Neutrophil (primary cell): Measurements from ENCODE around the gene ANKRD52.

Experiments
- H3K27ac ChIP-seq: fragments of 200-600 bp; sonication (generic); 2 replicates; pipeline ENCODE4 v1.5.1; 2016; ENCODE audit warnings: mild to moderate bottlenecking, moderate library complexity
- H3K27me3 ChIP-seq: fragments of 200-600 bp; sonication (generic); 2 replicates; pipeline ENCODE4 v1.6.0; 2016; ENCODE audit warnings: mild to moderate bottlenecking
- H3K36me3 ChIP-seq: fragments of 200-600 bp; sonication (generic); 2 replicates; pipeline ENCODE4 v1.5.1; 2017
- H3K4me1 ChIP-seq, 2 experiments: fragments of 200-600 bp in 1 of 2; sonication (generic) in 1 of 2; 1 replicate in 1 of 2; 2 replicates in 1 of 2; pipeline versions ENCODE4 v1.5.1 to v1.6.1; 2013 to 2016; ENCODE audit warnings: low read depth in 1 of 2, low read length in 1 of 2, mild to moderate bottlenecking in 1 of 2, moderate library complexity in 1 of 2; ENCODE audit not compliant: control insufficient read depth in 1 of 2, insufficient read depth in 1 of 2
- H3K4me3 ChIP-seq, 2 experiments: fragments of 200-600 bp in 1 of 2; sonication (generic) in 1 of 2; 1 replicate in 1 of 2; 2 replicates in 1 of 2; pipeline ENCODE4 v1.5.1; 2013 to 2016; ENCODE audit warnings: low read depth in 1 of 2, low read length in 1 of 2, mild to moderate bottlenecking in 1 of 2, moderate library complexity in 1 of 2
- H3K9me3 ChIP-seq: fragments of 200-600 bp; sonication (generic); 2 replicates; pipeline ENCODE4 v1.5.1; 2016
- TF ChIP-seq, protein P1 (sequence below): fragments of 200-600 bp; sonication (generic); IDR thresholded peaks from 2 replicates; pipeline ENCODE4 v1.5.1; 2016; ENCODE audit warnings: antibody characterized with exemption

Gene ANKRD52

DNA sequence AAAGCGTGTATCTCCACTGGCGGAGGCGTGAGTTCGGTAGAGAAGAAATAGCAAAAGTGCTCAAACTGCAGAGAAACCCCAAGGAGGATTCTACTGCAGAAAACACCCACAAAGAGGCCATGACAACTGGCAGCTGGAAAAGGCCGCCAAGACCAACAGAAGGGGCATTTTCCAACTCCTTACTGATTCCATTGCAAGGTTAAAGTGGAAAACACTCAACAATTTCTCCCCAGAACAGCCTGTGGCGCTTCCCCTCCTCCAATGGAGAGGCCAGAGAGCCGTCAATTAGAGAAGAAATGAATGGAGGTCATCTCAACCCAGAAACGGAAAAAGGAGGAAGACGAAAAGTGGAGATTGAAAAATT is 618 bp upstream of the ANKRD52 start:
- TF ChIP-seq, protein P1, sequence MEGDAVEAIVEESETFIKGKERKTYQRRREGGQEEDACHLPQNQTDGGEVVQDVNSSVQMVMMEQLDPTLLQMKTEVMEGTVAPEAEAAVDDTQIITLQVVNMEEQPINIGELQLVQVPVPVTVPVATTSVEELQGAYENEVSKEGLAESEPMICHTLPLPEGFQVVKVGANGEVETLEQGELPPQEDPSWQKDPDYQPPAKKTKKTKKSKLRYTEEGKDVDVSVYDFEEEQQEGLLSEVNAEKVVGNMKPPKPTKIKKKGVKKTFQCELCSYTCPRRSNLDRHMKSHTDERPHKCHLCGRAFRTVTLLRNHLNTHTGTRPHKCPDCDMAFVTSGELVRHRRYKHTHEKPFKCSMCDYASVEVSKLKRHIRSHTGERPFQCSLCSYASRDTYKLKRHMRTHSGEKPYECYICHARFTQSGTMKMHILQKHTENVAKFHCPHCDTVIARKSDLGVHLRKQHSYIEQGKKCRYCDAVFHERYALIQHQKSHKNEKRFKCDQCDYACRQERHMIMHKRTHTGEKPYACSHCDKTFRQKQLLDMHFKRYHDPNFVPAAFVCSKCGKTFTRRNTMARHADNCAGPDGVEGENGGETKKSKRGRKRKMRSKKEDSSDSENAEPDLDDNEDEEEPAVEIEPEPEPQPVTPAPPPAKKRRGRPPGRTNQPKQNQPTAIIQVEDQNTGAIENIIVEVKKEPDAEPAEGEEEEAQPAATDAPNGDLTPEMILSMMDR, result no peak
- H3K4me3 ChIP-seq, result peak overlapping the region; percentile 73 to 96
- no peaks in the 10 kb centered on the region for H3K27me3 ChIP-seq
- peak overlapping the region; percentile 68 for H3K27ac ChIP-seq
- peaks cover 25% of the 10 kb centered on the region for H3K36me3 ChIP-seq
- no peaks in the 10 kb centered on the region for H3K9me3 ChIP-seq
- H3K4me1 ChIP-seq, result peaks cover 15 to 19% of the 10 kb centered on the region in 2 experiments

- no peaks in the 10 kb centered on the region for H3K9me3 ChIP-seq
- H3K36me3 ChIP-seq, result peaks cover 37% of the 10 kb centered on the region
- TF ChIP-seq, protein P1, result no peak
- peak overlapping the region; percentile 73 to 96 for H3K4me3 ChIP-seq
- peak overlapping the region; percentile 68 for H3K27ac ChIP-seq
- H3K27me3 ChIP-seq, result no peaks in the 10 kb centered on the region
- peaks cover 15 to 19% of the 10 kb centered on the region in 2 experiments for H3K4me1 ChIP-seq
Measured at GRCh38 chr12:56257491-56258067, 605 bp downstream of the ANKRD52 start.

DNA sequence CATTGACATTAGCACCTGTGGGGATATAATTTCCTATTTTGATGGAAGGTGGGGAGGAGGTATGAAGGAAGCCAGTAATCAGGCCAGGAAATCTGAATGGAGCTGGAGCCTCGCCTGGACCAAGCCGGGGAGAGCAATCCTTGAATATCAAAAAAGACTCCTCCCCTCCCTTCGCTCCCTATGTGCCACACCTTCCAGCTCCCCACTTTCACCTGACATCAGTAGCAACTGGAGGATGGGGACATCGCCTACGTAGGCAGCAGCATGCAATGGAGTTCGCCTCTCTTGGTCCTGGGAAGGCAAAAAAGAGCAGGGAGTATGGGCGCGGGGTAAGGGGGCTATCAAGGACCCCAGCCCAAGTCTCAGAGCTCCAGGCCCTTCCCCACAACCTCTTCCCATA is 1.1 kb downstream of the ANKRD52 start:
- H3K27ac ChIP-seq, result no peak overlapping the region
- peaks cover 15 to 19% of the 10 kb centered on the region in 2 experiments for H3K4me1 ChIP-seq
- H3K4me3 ChIP-seq, result peak overlapping the region; percentile 73 to 96
- no peaks in the 10 kb centered on the region for H3K27me3 ChIP-seq
- H3K9me3 ChIP-seq, result no peaks in the 10 kb centered on the region
- H3K36me3 ChIP-seq, result peaks cover 42% of the 10 kb centered on the region
- TF ChIP-seq, protein P1, result no peak

DNA sequence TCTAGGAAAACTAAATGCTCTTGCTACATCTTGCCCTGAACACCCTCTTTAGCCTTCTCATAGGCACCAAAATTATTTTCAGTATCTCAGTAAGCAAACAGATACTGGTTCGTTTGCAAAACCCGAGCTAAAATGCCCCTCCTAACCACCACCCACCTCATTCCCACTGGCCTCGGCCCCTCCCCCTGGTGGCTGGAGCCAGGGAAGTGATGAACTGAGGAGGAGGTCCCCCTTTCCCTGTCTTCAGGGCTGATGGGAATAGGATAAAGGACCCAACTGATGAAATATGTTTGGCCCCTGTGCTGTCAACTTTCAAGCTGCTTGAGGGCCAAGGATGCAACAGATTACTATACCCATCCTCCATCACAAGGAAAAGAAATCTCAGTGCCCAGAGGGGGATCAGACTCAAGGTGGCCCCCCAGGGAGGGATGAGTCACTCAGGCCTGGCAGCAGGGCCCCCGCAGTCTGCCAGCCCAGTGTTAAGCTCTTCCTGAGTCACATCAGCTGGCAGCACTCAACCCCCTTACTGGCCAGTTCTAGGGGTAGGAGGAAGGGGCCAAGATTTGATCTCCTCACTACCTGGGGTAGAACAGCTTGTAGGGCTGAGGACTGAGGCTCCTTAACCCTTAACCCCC is 1.7 kb downstream of the ANKRD52 start:
- H3K9me3 ChIP-seq, result no peaks in the 10 kb centered on the region
- no peaks in the 10 kb centered on the region for H3K27me3 ChIP-seq
- peaks cover 48% of the 10 kb centered on the region for H3K36me3 ChIP-seq
- TF ChIP-seq, protein P1, result no peak
- peaks cover 15 to 19% of the 10 kb centered on the region in 2 experiments for H3K4me1 ChIP-seq
- no peak overlapping the region for H3K4me3 ChIP-seq
- no peak overlapping the region for H3K27ac ChIP-seq

- H3K9me3 ChIP-seq, result no peaks in the 10 kb centered on the region
- no peaks in the 10 kb centered on the region for H3K27me3 ChIP-seq
- TF ChIP-seq, protein P1, result no peak
- no peak overlapping the region for H3K4me3 ChIP-seq
- no peak overlapping the region for H3K27ac ChIP-seq
- peaks cover 55% of the 10 kb centered on the region for H3K36me3 ChIP-seq
- peaks cover 15 to 19% of the 10 kb centered on the region in 2 experiments for H3K4me1 ChIP-seq
Measured at GRCh38 chr12:56255671-56256070, 2.5 kb downstream of the ANKRD52 start.
